PC-9 (cell line): Measurements from ENCODE around the gene TYK2.

Experiments used
- CTCF ChIP-seq: fragments of 200-600 bp; sonication (generic); conservative IDR thresholded peaks from 2 replicates; pipeline ENCODE4 v1.6.1; 2017; ENCODE audit warnings: mixed run types, antibody characterized with exemption, mild to moderate bottlenecking, moderate library complexity
- EZH2 ChIP-seq: fragments of 200-600 bp; sonication (generic); IDR thresholded peaks from 2 replicates; pipeline ENCODE4 v1.8.0; 2017; ENCODE audit warnings: antibody characterized with exemption, low read depth

DNA sequence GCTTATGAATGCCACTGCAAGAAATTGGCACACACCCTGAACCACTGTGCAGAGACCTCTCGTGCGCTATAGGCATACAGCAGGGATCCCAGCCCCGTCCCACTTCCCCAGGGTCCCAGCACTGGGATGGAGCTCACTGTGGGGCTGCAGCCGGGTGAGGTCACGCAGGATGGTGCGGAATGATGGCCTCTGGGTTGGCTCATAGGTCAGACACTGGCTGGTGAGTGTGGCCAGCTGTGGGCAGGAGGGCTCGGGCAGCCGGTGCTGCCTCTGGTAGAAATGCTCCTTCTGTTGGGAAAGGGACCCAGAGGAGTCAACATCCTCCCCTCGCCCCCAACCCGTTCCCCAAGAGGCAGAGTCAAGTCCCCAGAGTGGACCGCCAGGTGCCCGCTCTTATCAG is 23.9 kb downstream of the TYK2 start:
- TF ChIP-seq CTCF (no peak), EZH2 (no peak)
